IPS-18a (cell line): ENCODE results near the gene RGS18.

Experiments used
- H3K27ac ChIP-seq: one replicate; pipeline ENCODE4 v1.5.1; 2013; ENCODE audit warnings: low read length
- H3K27me3 ChIP-seq: one replicate; pipeline ENCODE4 v1.6.1; 2013; ENCODE audit warnings: mild to moderate bottlenecking, low read length; ENCODE audit not compliant: control insufficient read depth, insufficient read depth
- H3K36me3 ChIP-seq: one replicate; pipeline ENCODE4 v1.6.1; 2013; ENCODE audit warnings: low read depth, low read length; ENCODE audit not compliant: control insufficient read depth
- H3K4me1 ChIP-seq: one replicate; pipeline ENCODE4 v1.6.1; 2013; ENCODE audit warnings: low read depth, low read length; ENCODE audit not compliant: control insufficient read depth
- H3K4me3 ChIP-seq: one replicate; pipeline ENCODE4 v1.5.1; 2013; ENCODE audit warnings: low read length
- H3K9ac ChIP-seq: one replicate; pipeline ENCODE4 v1.6.1; 2013; ENCODE audit warnings: mild to moderate bottlenecking, low read length, moderate library complexity
- H3K9me3 ChIP-seq: one replicate; pipeline ENCODE4 v1.6.1; 2013; ENCODE audit warnings: low read depth, low read length; ENCODE audit not compliant: control insufficient read depth

RGS18 gene

GRCh38 chr1:192167011-192167410, 8.7 kb downstream of the RGS18 start:
- no peaks in the 10 kb centered on the region for H3K36me3 ChIP-seq
- no peak overlapping the region for H3K9ac ChIP-seq
- no peaks in the 10 kb centered on the region for H3K4me1 ChIP-seq
- H3K9me3 ChIP-seq = no peaks in the 10 kb centered on the region
- no peaks in the 10 kb centered on the region for H3K27me3 ChIP-seq
- H3K4me3 ChIP-seq = no peak overlapping the region
- no peak overlapping the region for H3K27ac ChIP-seq

- Histone ChIP-seq H3K27me3 (no peaks in the 10 kb centered on the region), H3K36me3 (no peaks in the 10 kb centered on the region), H3K9me3 (no peaks in the 10 kb centered on the region), H3K9ac (no peak overlapping the region), H3K4me1 (no peaks in the 10 kb centered on the region), H3K27ac (no peak overlapping the region), H3K4me3 (no peak overlapping the region)
Observed at GRCh38 chr1:192167911-192168700, 9.8 kb downstream of the RGS18 start.

GRCh38 chr1:192168964-192169363, 10.7 kb downstream of the RGS18 start:
- Histone ChIP-seq H3K27ac (no peak overlapping the region), H3K36me3 (no peaks in the 10 kb centered on the region), H3K4me3 (no peak overlapping the region), H3K4me1 (no peaks in the 10 kb centered on the region), H3K27me3 (no peaks in the 10 kb centered on the region), H3K9me3 (no peaks in the 10 kb centered on the region), H3K9ac (no peak overlapping the region)

- Histone ChIP-seq H3K4me3 (no peak overlapping the region), H3K9me3 (no peaks in the 10 kb centered on the region), H3K4me1 (no peaks in the 10 kb centered on the region), H3K27ac (no peak overlapping the region), H3K9ac (no peak overlapping the region), H3K27me3 (no peaks in the 10 kb centered on the region), H3K36me3 (no peaks in the 10 kb centered on the region)
Observed at GRCh38 chr1:192170196-192170984, 12.1 kb downstream of the RGS18 start.

GRCh38 chr1:192171123-192171522, 12.9 kb downstream of the RGS18 start:
- Histone ChIP-seq H3K36me3 (no peaks in the 10 kb centered on the region), H3K9ac (no peak overlapping the region), H3K27me3 (no peaks in the 10 kb centered on the region), H3K4me1 (no peaks in the 10 kb centered on the region), H3K9me3 (no peaks in the 10 kb centered on the region), H3K27ac (no peak overlapping the region), H3K4me3 (no peak overlapping the region)

- Histone ChIP-seq H3K27ac (no peak overlapping the region), H3K9ac (no peak overlapping the region), H3K27me3 (no peaks in the 10 kb centered on the region), H3K4me3 (no peak overlapping the region), H3K4me1 (no peaks in the 10 kb centered on the region), H3K9me3 (no peaks in the 10 kb centered on the region), H3K36me3 (no peaks in the 10 kb centered on the region)
Observed at GRCh38 chr1:192175971-192176370, 17.7 kb downstream of the RGS18 start.

GRCh38 chr1:192183788-192184187, 25.5 kb downstream of the RGS18 start:
- no peaks in the 10 kb centered on the region for H3K4me1 ChIP-seq
- H3K27me3 ChIP-seq = no peaks in the 10 kb centered on the region
- no peaks in the 10 kb centered on the region for H3K36me3 ChIP-seq
- H3K27ac ChIP-seq = no peak overlapping the region
- no peaks in the 10 kb centered on the region for H3K9me3 ChIP-seq
- no peak overlapping the region for H3K4me3 ChIP-seq
- no peak overlapping the region for H3K9ac ChIP-seq

GRCh38 chr1:192186197-192186596, 27.9 kb downstream of the RGS18 start:
- Histone ChIP-seq H3K36me3 (no peaks in the 10 kb centered on the region), H3K9me3 (no peaks in the 10 kb centered on the region), H3K9ac (no peak overlapping the region), H3K27ac (no peak overlapping the region), H3K27me3 (no peaks in the 10 kb centered on the region), H3K4me3 (no peak overlapping the region), H3K4me1 (no peaks in the 10 kb centered on the region)

GRCh38 chr1:192190066-192190465, 31.8 kb downstream of the RGS18 start:
- Histone ChIP-seq H3K4me3 (no peak overlapping the region), H3K4me1 (no peaks in the 10 kb centered on the region), H3K9ac (no peak overlapping the region), H3K27me3 (no peaks in the 10 kb centered on the region), H3K27ac (no peak overlapping the region), H3K36me3 (no peaks in the 10 kb centered on the region), H3K9me3 (no peaks in the 10 kb centered on the region)

GRCh38 chr1:192201303-192201702, 43.0 kb downstream of the RGS18 start:
- Histone ChIP-seq H3K36me3 (no peaks in the 10 kb centered on the region), H3K4me1 (no peaks in the 10 kb centered on the region), H3K27ac (no peak overlapping the region), H3K27me3 (no peaks in the 10 kb centered on the region), H3K4me3 (no peak overlapping the region), H3K9ac (no peak overlapping the region), H3K9me3 (peaks cover 15% of the 10 kb centered on the region)

GRCh38 chr1:192224396-192224795, 66.1 kb downstream of the RGS18 start:
- no peaks in the 10 kb centered on the region for H3K9me3 ChIP-seq
- no peaks in the 10 kb centered on the region for H3K36me3 ChIP-seq
- H3K9ac ChIP-seq = no peak overlapping the region

GRCh38 chr1:192224846-192225245, 66.6 kb downstream of the RGS18 start:
- Histone ChIP-seq H3K4me1 (no peaks in the 10 kb centered on the region), H3K4me3 (no peak overlapping the region), H3K27ac (no peak overlapping the region), H3K9me3 (no peaks in the 10 kb centered on the region), H3K27me3 (no peaks in the 10 kb centered on the region), H3K36me3 (no peaks in the 10 kb centered on the region), H3K9ac (no peak overlapping the region)

More at GRCh38 chr1:192224396-192224795, 66.1 kb downstream of the RGS18 start:
- no peak overlapping the region for H3K27ac ChIP-seq
- H3K4me1 ChIP-seq = no peaks in the 10 kb centered on the region
- no peaks in the 10 kb centered on the region for H3K27me3 ChIP-seq
- H3K4me3 ChIP-seq = no peak overlapping the region
